Vagina (tissue), 2 donors: ENCODE results near the gene SIK2. TPM values are rescaled to one million over a fixed set of nuclear protein-coding genes. Genes with fewer than 3 reads are reported as not detected.

Experiments used
- DNase-seq, 2 donors: peaks; one replicate each; pipeline ENCODE4 v3.0.0-alpha.2; 2017; ENCODE audit errors: extremely low spot score in 2 of 2
- H3K27ac ChIP-seq: fragments of 200-600 bp; sonication (generic); one replicate; pipeline ENCODE4 v1.5.1; 2019
- H3K27me3 ChIP-seq: fragments of 200-600 bp; sonication (generic); one replicate; pipeline ENCODE4 v1.5.1; 2019
- H3K36me3 ChIP-seq, 2 donors: fragments of 200-600 bp; sonication (generic); one replicate each; pipeline ENCODE4 v1.5.1; 2017 to 2019
- H3K4me1 ChIP-seq: fragments of 200-600 bp; sonication (generic); one replicate; pipeline ENCODE4 v1.5.1; 2019
- H3K4me3 ChIP-seq, 2 donors: fragments of 200-600 bp; sonication (generic); 1 replicate in 1 of 2; 2 replicates in 1 of 2; pipeline ENCODE4 v1.5.1; 2016 to 2019
- H3K9me3 ChIP-seq: fragments of 200-600 bp; sonication (generic); one replicate; pipeline ENCODE4 v1.5.1; 2019
- POLR2A ChIP-seq, 2 donors: fragments of 450-650 bp; IDR thresholded peaks; one replicate each; pipeline ENCODE4 v1.6.1; 2017; ENCODE audit warnings: antibody characterized with exemption in 2 of 2, mild to moderate bottlenecking in 2 of 2, moderate library complexity in 2 of 2
- POLR2AphosphoS5 ChIP-seq, 2 donors: sonication (generic); formaldehyde crosslinking; IDR thresholded peaks; one replicate each; pipeline ENCODE4 v1.9.0; 2017; ENCODE audit warnings: antibody characterized with exemption in 2 of 2, mild to moderate bottlenecking in 2 of 2, low read depth in 1 of 2; ENCODE audit not compliant: insufficient read depth in 1 of 2
- intact Hi-C: fragments of 100-400 bp; cut with DNase I; formaldehyde crosslinking; loops from one replicate; pipeline ENCODE4 v1.15.1; 2023
- total RNA-seq: library from RNA; depleted of rRNA; stranded (reverse); fragments of >200 nt; gene quantifications from one replicate; pipeline ENCODE4 v1.2.3, GENCODE V29; 2016
- TF ChIP-seq, protein P1 (sequence below), 3 experiments: fragments of 450-650 bp in 2 of 3; fragments of 200-600 bp in 1 of 3; sonication (generic) in 1 of 3; IDR thresholded peaks; one replicate each; pipeline ENCODE4 v1.5.1; 2017 to 2019; ENCODE audit warnings: antibody characterized with exemption in 3 of 3, mild to moderate bottlenecking in 2 of 3, moderate library complexity in 2 of 3

Gene SIK2
- total RNA-seq, 1 donor from 2014 or later, result 16.7 TPM

GRCh38 chr11:111693224-111693937, 91.1 kb downstream of the SIK2 start:
- no peaks in the 10 kb centered on the region for H3K27me3 ChIP-seq
- TF ChIP-seq POLR2A (IDR thresholded peaks at IDR 0.05) (no peak), POLR2AphosphoS5 (IDR thresholded peaks at IDR 0.05; ENCODE audit: insufficient read depth in 1 of 2, low read depth in 1 of 2) (no peak)
- TF ChIP-seq, protein P1, sequence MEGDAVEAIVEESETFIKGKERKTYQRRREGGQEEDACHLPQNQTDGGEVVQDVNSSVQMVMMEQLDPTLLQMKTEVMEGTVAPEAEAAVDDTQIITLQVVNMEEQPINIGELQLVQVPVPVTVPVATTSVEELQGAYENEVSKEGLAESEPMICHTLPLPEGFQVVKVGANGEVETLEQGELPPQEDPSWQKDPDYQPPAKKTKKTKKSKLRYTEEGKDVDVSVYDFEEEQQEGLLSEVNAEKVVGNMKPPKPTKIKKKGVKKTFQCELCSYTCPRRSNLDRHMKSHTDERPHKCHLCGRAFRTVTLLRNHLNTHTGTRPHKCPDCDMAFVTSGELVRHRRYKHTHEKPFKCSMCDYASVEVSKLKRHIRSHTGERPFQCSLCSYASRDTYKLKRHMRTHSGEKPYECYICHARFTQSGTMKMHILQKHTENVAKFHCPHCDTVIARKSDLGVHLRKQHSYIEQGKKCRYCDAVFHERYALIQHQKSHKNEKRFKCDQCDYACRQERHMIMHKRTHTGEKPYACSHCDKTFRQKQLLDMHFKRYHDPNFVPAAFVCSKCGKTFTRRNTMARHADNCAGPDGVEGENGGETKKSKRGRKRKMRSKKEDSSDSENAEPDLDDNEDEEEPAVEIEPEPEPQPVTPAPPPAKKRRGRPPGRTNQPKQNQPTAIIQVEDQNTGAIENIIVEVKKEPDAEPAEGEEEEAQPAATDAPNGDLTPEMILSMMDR (IDR thresholded peaks at IDR 0.05), result no peak
- peaks cover 0 to 10% of the 10 kb centered on the region in 2 donors for H3K36me3 ChIP-seq
- H3K4me1 ChIP-seq, result no peaks in the 10 kb centered on the region
- H3K9me3 ChIP-seq, result no peaks in the 10 kb centered on the region
- DNase-seq, result no peak
- no peak overlapping the region for H3K4me3 ChIP-seq
- no peak overlapping the region for H3K27ac ChIP-seq
- intact Hi-C loops, result no loop called here

DNA sequence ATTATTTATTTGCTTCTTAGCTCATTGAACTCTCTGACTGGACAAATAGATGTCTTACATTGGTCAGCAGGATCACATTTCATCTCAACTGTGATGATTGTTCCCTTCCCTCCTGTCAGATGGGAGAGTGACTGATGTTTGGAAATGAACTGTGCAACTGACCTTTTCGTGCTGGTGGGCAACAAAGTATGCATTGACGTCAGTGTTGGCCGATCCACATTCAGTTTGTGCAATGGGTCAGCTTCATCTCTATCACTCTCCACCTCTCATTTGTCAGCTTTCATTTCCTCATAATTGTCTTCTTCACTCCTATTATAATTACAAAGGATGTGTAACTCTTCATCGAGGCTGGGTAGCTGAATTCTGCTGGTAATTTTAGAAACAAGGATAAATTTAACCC, 92.6 kb downstream of the SIK2 start:
- TF ChIP-seq, protein P1 (IDR thresholded peaks at IDR 0.05), result no peak
- no peak for TF ChIP-seq POLR2A (IDR thresholded peaks at IDR 0.05)
- no peak for TF ChIP-seq POLR2AphosphoS5 (IDR thresholded peaks at IDR 0.05; ENCODE audit: insufficient read depth in 1 of 2, low read depth in 1 of 2)
- no peaks in the 10 kb centered on the region for H3K27me3 ChIP-seq
- H3K27ac ChIP-seq, result no peak overlapping the region
- H3K36me3 ChIP-seq, result no peaks in the 10 kb centered on the region
- H3K9me3 ChIP-seq, result no peaks in the 10 kb centered on the region
- intact Hi-C loops, result no loop called here
- DNase-seq, result no peak
- no peak overlapping the region for H3K4me3 ChIP-seq
- H3K4me1 ChIP-seq, result no peaks in the 10 kb centered on the region

GRCh38 chr11:111696556-111696955, 94.3 kb downstream of the SIK2 start:
- H3K36me3 ChIP-seq, result no peaks in the 10 kb centered on the region
- intact Hi-C loops, result no loop called here
- no peaks in the 10 kb centered on the region for H3K4me1 ChIP-seq
- DNase-seq, result no peak
- H3K9me3 ChIP-seq, result no peaks in the 10 kb centered on the region
- H3K4me3 ChIP-seq, result no peak overlapping the region
- TF ChIP-seq POLR2AphosphoS5 (IDR thresholded peaks at IDR 0.05; ENCODE audit: insufficient read depth in 1 of 2, low read depth in 1 of 2), result no peak
- TF ChIP-seq, protein P1 (IDR thresholded peaks at IDR 0.05), result no peak
- no peak for TF ChIP-seq POLR2A (IDR thresholded peaks at IDR 0.05)
- no peak overlapping the region for H3K27ac ChIP-seq
- no peaks in the 10 kb centered on the region for H3K27me3 ChIP-seq

- Histone ChIP-seq H3K27me3 (no peaks in the 10 kb centered on the region), H3K27ac (no peak overlapping the region), H3K36me3 (no peaks in the 10 kb centered on the region), H3K9me3 (no peaks in the 10 kb centered on the region), H3K4me3 (no peak overlapping the region), H3K4me1 (no peaks in the 10 kb centered on the region)
- no peak for DNase-seq
- intact Hi-C loops, result no loop called here
- TF ChIP-seq POLR2A (IDR thresholded peaks at IDR 0.05) (no peak), POLR2AphosphoS5 (IDR thresholded peaks at IDR 0.05; ENCODE audit: insufficient read depth in 1 of 2, low read depth in 1 of 2) (no peak)
- TF ChIP-seq, protein P1 (IDR thresholded peaks at IDR 0.05), result no peak
Measured at GRCh38 chr11:111697933-111698371, 95.7 kb downstream of the SIK2 start.

DNA sequence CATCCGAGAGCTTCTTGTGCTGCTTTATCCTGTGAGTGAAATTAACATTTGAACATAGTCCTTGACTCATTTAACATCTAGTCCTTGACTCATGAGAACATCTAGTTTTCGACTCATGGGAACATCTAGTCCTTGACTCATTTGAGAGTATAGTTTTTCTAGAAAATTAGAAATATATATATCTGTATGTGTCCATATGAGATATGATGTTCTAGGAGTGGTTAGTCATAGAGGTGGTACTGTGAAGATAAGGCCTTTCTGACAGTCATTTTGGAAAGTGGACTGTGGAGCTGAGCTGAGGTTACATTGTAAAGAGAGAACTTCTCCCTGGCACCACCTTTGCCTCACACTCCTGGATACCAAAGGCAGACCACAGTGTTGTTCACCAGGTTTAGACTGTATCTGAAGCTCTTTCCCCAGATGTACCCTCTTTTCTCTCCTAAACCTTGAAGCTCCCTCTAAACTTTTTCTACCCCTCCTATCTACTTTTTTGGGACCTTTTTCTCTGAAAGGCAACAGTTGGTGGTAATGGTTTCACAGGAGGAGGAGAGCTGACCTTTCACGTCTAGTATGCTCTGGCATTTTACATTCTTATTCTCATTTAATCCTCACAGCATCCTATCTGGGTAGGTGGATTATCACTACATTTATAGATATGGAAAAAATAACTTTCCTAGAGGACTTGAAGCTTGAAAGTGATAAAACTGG, 96.8 kb downstream of the SIK2 start:
- Histone ChIP-seq H3K9me3 (no peaks in the 10 kb centered on the region), H3K27ac (no peak overlapping the region), H3K4me1 (no peaks in the 10 kb centered on the region), H3K27me3 (no peaks in the 10 kb centered on the region), H3K36me3 (no peaks in the 10 kb centered on the region), H3K4me3 (no peak overlapping the region)
- intact Hi-C loops, result no loop called here
- TF ChIP-seq, protein P1 (IDR thresholded peaks at IDR 0.05), result no peak
- DNase-seq, result no peak
